Body of pancreas (tissue), 4 donors: ENCODE results near the gene IDH2.

ENCODE experiments used
- POLR2A ChIP-seq, 3 donors: fragments of 450-650 bp; IDR thresholded peaks; one replicate each; pipeline ENCODE4 v1.6.1; 2016; ENCODE audit warnings: antibody characterized with exemption in 3 of 3, mild to moderate bottlenecking in 2 of 3
- TF ChIP-seq, protein P1 (sequence below), 7 experiments: fragments of 450-650 bp in 4 of 7; fragments of 200-600 bp in 3 of 7; sonication (generic) in 3 of 7; IDR thresholded peaks; one replicate each; pipeline ENCODE4 v1.5.1; 2016 to 2019; ENCODE audit warnings: antibody characterized with exemption in 7 of 7

DNA sequence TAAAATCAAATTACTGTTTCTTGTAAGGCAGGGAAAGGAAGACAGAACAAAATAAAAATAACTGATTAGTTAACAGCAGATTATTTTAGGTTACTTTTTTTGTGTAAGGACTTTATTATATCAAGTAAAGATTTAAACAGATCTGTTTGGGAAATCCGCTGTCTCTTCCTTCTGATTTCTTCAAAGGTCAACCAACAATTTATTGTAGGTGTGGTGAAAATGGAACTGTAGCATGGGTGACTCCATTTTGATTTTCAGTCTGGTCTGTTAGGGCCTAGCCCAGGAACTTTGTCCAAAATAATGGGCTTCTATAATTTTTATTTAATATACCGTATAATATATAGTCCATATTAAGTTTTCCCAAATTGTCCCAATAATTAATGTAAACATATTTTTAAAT is 13.5 kb upstream of the IDH2 start:
- TF ChIP-seq POLR2A (IDR thresholded peaks at IDR 0.05): no peak
- TF ChIP-seq, protein P1, sequence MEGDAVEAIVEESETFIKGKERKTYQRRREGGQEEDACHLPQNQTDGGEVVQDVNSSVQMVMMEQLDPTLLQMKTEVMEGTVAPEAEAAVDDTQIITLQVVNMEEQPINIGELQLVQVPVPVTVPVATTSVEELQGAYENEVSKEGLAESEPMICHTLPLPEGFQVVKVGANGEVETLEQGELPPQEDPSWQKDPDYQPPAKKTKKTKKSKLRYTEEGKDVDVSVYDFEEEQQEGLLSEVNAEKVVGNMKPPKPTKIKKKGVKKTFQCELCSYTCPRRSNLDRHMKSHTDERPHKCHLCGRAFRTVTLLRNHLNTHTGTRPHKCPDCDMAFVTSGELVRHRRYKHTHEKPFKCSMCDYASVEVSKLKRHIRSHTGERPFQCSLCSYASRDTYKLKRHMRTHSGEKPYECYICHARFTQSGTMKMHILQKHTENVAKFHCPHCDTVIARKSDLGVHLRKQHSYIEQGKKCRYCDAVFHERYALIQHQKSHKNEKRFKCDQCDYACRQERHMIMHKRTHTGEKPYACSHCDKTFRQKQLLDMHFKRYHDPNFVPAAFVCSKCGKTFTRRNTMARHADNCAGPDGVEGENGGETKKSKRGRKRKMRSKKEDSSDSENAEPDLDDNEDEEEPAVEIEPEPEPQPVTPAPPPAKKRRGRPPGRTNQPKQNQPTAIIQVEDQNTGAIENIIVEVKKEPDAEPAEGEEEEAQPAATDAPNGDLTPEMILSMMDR (IDR thresholded peaks at IDR 0.05): no peak
